ENCODE measurements around the gene MYO5A.

GRCh38 chr15:52361975-52362494, 166.6 kb downstream of the MYO5A start:
- no peak for TF ChIP-seq CTCF (IDR thresholded peaks at IDR 0.05)
- TF ChIP-seq SP1 (CRISPR knock-in tag; conservative IDR thresholded peaks at IDR 0.05) = no peak
